ENCODE results near the gene AMOTL1.

Gene AMOTL1

GRCh38 chr11:94768602-94769541 lies 716 bp downstream of the AMOTL1 start:
- no peak for DNase-seq (ENCODE audit: low read depth, low spot score)

DNA sequence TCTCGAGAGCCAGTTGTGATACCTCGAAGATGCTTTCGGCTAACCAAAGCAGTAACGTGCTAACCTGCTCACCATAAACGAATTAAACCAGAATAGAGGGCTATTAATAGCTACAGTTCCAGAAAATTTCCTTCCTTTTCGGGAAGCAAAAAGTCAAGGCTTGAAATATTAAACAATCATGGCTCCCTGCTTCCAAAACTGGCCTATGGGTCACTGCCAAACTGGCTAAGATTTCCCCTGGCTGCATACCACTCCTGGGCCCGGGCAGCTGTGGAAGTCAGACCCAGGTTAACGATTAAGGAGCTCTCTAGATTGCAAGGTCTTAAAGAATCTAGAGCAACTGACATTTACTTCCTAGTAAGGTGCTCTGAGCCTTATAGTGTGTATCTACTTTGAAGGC lies 1.7 kb downstream of the AMOTL1 start:
- no peak for DNase-seq (ENCODE audit: low read depth, low spot score)

GRCh38 chr11:94770563-94771120 lies 2.5 kb downstream of the AMOTL1 start:
- DNase-seq (ENCODE audit: low read depth, low spot score), result no peak

DNA sequence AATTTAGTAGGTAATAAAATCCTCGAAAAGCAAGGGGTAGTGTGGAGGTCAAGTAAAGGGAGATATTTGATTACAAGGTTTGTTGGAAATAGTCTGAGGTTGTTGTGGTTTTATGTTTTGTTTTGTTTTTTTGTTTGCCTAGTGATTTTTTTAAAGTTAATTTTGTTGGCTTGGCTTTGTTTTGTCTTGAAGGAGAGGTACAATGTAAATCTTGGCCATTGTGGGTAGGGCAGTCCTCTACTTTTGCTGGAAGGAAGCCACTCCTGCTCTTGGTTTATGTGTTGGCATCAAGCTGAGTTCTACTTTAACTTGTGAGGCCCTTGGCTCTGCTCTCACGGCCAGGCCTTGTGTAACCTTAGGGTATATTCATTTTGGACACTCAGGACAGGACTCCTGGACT lies 3.2 kb downstream of the AMOTL1 start:
- no peak for DNase-seq (ENCODE audit: low read depth, low spot score)

- no peak for DNase-seq (ENCODE audit: low read depth, low spot score)
Measured at GRCh38 chr11:94771951-94772350, 3.8 kb downstream of the AMOTL1 start.

DNA sequence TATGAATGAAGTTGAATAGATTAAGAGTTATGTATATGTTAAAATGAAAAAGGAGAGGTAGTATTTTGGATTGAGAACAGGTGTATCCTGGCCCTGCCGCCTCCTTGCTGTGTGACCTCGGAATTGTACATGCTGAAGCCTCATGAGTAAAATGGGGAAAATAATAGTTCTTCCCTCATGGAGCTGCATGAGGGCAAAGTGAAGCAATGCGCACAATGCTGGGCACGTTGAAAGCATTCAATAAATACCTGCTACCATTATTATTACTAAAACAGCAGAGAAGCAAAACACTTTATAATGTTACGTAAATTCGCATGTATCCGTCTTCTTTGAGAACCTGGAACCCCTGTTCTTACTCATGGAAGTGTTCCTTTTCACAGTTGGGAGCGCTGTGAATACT lies 5.7 kb downstream of the AMOTL1 start:
- DNase-seq (ENCODE audit: low read depth, low spot score), result no peak

- no peak for DNase-seq (ENCODE audit: low read depth, low spot score)
Measured at GRCh38 chr11:94774345-94774744, 6.2 kb downstream of the AMOTL1 start.

- no peak for DNase-seq (ENCODE audit: low read depth, low spot score)
Measured at GRCh38 chr11:94775567-94776327, 7.6 kb downstream of the AMOTL1 start.

- DNase-seq (ENCODE audit: low read depth, low spot score), result no peak
Measured at GRCh38 chr11:94776351-94777321, 8.5 kb downstream of the AMOTL1 start.

DNA sequence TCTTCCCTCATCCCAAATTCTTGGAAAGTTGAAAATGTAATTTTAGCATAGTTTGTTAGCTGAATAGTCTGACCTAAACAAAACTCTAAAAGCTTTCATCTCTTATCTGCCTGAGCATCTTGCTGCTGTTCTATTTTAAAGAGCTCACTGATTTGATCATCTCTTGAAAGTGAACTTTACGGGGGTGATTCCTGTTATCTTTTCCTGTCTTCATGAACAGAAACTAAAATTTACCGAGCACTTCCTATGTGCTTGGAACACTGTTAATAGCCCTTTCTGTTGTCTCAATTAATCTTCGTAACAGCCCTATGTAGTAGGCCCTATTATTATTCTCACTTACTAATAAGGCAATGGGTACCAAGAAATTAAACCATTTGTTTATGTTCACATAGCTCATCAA lies 12.3 kb downstream of the AMOTL1 start:
- DNase-seq (ENCODE audit: low read depth, low spot score), result no peak

GRCh38 chr11:94781837-94782236 lies 13.7 kb downstream of the AMOTL1 start:
- DNase-seq (ENCODE audit: low read depth, low spot score), result no peak

GRCh38 chr11:94782446-94782845 lies 14.3 kb downstream of the AMOTL1 start:
- no peak for DNase-seq (ENCODE audit: low read depth, low spot score)

DNA sequence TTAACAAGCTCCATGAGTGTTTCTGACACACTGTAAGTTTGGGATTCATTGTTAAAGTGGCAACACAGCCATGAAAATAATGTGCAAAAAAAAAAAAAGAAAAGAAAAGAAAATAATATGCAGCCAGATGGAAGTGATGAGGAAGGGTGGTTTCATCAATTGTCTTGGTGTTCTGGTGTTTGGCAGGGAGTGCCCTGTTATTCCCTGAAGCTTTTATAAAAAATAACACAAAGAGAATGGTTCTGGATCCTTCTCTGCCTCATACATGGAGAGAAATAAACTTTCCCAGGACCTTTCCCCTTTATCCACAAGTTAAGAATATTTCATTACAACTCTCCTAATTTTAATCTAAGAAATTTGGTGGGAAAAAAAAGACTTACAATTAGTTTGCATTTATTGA lies 16.7 kb downstream of the AMOTL1 start:
- no peak for DNase-seq (ENCODE audit: low read depth, low spot score)

DNA sequence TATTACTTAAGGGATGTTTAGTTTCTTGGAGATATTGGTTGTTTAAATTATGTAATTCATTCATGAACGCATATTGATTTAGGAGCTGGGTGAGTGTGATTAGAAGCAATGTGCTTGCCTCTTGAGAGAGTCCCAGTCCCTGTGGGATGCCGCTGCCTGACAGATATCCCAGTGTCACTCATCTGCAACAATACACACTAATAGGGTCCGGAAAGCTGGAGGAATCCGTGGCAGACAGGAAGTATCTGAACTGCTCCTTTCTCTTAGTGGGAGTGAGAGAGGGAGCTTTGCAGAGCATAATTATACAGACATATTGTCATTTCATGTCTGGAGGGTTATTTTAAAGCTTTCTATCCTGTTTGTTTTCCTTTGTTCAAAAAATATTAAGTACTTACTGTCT lies 17.4 kb downstream of the AMOTL1 start:
- DNase-seq (ENCODE audit: low read depth, low spot score), result no peak

DNA sequence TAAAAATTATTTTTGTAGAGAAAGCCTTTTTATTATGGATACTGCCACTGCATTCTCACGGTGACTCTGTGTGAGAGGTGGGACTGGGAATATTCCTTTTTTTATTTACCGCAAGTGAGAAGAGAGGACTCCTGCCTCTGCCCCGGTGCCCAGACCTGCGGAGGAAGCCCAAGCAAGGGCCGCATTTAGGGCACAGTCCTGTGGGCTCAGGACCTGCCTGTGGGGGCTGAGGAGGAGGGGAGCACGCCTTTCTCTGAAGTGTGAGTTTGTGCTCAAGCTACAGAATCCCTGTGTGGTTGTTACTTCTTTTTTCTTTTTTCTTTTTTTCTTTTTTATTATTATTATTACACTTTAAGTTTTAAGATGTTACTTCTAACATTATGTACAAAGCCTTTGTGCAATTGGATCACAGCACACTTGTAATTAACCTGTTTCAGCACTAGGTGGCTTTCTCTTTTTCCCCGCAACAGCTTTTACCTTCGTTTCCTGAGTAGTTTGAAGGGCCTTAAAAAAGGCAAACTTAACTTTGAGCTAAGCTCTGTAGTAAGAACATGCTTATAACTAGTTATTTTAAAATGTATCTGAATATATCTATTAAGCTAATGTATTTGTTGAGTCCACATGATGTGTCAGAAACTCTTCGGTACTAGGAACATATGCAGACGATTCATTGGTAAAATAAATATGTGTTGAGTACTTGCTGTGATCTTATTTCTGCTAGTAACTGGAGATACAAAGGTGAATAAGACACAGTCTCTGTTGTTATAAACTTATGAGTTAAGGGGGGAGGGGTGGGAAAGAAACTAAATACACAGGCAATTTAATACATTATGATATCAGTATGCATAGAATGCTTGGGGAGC lies 18.3 kb downstream of the AMOTL1 start:
- DNase-seq (ENCODE audit: low read depth, low spot score), result no peak

- no peak for DNase-seq (ENCODE audit: low read depth, low spot score)
Measured at GRCh38 chr11:94787801-94788200, 19.6 kb downstream of the AMOTL1 start.

- DNase-seq (ENCODE audit: low read depth, low spot score), result no peak
Measured at GRCh38 chr11:94788396-94788795, 20.2 kb downstream of the AMOTL1 start.

DNA sequence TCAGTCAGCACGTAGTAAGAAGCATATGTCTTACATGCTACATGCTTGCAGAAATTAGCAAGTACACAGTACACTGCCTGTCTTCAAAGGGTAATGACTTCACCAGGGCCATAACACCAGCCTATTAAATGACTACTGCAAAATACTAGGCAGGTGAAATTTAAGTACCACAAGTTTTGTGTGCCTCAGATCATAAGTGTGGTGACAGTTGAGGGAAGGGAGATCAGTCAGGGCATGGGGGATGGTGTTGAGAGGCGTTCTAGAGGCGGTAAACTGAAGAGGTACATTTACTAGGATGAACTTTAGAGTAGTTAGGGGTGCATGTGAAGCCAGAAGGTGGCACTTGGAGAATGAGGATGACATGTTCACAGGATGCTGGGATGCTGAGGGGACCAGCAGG lies 22.0 kb downstream of the AMOTL1 start:
- no peak for DNase-seq (ENCODE audit: low read depth, low spot score)

DNA sequence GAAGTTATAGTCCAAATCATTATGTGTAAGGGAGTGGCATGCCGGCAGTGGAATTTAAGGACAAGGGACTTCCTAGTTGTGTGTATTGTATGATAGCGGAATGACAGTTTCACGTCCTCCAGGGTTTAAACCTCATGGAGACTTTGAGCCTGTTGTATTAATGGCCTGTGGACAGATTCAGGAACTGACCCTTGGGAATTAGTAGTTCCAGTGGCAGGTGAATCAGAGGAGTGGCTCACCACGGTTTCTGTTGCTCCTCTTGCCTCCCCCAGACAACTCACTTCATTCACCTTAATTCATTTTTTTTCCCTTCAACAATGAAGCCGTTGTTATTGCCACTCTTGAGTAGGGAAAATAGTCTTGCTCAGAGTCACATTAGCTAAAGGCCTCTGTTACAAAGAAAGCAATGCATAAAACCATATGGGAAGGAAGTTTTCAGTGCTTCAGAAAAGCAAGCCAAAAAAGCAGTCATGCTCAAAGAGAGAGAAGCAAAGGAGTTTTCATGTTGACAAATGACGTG lies 22.6 kb downstream of the AMOTL1 start:
- no peak for DNase-seq (ENCODE audit: low read depth, low spot score)

- no peak for DNase-seq (ENCODE audit: low read depth, low spot score)
Measured at GRCh38 chr11:94791216-94791889, 23.2 kb downstream of the AMOTL1 start.

Data from brain pericyte (primary cell).